HG03280 (cell line): ENCODE measurements around the gene TSN.
A peak's percentile ranks its signal among the peaks of the same experiment; 100 is the strongest.
"Not testable (repeated sequence)": the region's sequence is repeated elsewhere in the genome, so short reads cannot be mapped to it uniquely, and the experiment has no call there.

Source experiments
- ATAC-seq: cut with Tn5 transposase; IDR thresholded peaks from one replicate; pipeline ENCODE4 v1.9.1; 2021; ENCODE audit warnings: mild to moderate bottlenecking, moderate library complexity; ENCODE audit not compliant: unreplicated experiment

Gene TSN

DNA sequence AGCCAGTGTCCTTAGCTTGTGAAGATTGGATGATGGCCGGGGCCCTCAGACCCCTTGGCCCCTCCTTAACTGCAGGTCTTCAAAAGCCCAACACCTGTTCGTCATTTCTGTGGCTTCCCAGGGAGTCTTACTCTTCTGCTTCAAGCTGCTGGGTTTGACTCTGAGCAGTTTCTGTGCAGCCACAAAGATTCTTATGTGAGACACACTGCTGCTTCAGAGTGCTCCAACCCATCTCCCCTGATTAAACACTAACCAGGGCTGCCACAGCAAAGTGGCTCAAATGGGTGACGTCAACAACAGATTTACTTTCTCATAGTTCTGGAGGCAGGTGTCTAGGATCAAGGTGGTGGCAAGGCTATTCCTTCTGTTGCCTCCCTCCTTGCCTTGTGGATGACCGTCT, 40.8 kb downstream of the TSN start:
- no peak for ATAC-seq

DNA sequence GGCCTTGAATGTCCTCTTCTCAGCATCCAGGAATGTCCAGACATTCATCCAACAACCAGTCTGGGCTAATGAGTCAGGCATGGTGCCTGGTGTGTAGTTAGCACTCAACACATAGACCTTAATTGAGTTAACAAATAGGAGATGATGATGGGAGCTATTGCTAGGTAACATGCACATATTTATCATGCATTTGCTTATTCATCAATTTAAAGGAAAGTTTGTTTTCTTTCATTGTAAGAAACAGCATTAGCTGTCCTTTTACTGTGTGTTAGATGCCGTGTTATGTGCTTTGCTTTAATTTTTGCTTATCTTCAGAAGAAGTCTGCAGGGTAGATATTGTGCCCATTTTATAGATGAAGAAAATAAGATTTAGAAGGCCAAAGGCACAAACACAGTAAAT, 43.2 kb downstream of the TSN start:
- ATAC-seq, result no peak

- ATAC-seq, result no peak
Observed at GRCh38 chr2:121801916-121802315, 46.5 kb downstream of the TSN start.

GRCh38 chr2:121803503-121803902, 48.1 kb downstream of the TSN start:
- no peak for ATAC-seq

DNA sequence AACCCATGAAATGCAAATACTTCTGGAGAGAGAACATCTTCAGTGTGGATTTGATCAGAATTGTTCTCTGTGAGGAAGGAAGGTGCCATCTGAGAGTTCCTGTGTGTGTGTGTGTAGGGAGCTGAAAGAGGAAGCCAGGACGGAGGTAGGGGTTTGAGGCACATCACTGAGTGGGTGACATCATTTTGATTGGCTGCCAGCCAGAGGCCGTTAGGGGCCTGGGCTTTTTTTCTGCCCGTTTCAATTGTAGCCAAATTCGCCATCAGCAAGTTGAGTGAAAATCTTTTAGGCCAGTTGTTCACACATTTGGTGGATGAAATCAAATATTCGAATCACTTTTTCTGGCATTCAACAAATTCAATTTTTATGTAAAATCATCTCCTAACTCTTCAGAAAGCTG, 48.9 kb downstream of the TSN start:
- ATAC-seq, result no peak

GRCh38 chr2:121804997-121805765, 49.7 kb downstream of the TSN start:
- no peak for ATAC-seq

- ATAC-seq, result no peak
Observed at GRCh38 chr2:121805766-121806143, 50.3 kb downstream of the TSN start.

- ATAC-seq, result not testable (repeated sequence)
Observed at GRCh38 chr2:121807771-121808170, 52.3 kb downstream of the TSN start.

- no peak for ATAC-seq
Observed at GRCh38 chr2:121809607-121810006, 54.2 kb downstream of the TSN start.

- ATAC-seq, result peak; percentile 87
Observed at GRCh38 chr2:121810959-121811853, 55.8 kb downstream of the TSN start.

GRCh38 chr2:121813083-121813482, 57.6 kb downstream of the TSN start:
- not testable (repeated sequence) for ATAC-seq

DNA sequence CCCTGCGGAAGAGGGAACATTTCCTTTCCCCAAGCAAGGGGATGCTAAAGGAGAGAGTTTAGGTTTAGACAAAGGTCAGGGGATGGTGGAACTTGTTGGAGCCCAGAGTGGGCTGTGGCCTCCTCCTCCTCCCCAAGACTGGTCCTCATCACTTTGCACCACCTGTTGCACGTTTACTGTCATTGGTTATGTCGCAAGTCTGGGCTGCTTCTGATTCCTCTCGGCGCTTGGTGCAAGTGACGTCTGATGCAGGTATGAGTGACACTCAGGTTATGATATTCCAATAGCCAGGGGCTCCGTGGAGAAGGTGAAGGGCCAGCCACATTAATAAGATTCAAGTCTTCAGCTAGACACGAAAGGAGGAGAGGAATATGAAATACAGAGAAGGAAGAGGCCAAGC, 59.8 kb downstream of the TSN start:
- ATAC-seq, result no peak

DNA sequence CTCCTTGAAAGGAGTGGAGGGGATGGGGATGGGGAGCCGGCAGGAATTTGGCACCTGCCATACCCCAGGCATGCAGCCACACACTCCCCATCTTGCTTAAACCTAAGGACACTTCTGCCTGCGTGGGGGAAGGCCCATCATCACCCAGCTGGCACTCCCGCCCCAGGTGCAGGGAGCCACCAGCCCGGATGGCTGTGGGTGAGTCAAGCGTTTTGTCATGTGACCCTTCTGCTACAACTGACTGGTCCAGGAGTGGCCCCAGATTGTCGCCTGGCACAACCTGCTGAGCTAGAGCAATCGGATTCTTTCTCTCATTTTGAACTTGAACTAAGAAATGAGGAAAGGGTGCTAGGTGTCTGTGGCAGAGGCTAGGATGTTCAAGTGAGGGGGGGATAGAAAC, 61.3 kb downstream of the TSN start:
- ATAC-seq, result no peak

DNA sequence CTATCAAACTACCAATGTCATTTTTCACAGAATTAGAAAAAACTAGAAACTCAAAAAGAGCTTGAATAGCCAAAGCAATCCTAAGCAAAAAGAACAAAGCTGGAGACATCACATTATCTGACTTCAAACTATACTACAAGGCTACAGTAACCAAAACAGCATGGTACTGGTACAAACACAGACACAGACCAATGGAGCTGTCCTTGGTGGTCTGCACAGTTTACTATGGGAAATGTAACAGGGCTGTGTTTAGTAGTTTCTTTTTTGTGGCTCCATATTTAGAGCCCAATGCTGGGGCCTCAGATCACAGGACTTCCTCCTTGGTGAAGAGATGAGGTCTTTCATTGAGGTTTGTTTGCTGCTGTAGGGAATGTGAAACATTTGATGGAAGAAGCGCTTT, 61.9 kb downstream of the TSN start:
- ATAC-seq, result not testable (repeated sequence)
